ENCODE data around the gene ZCCHC24.

Gene ZCCHC24

DNA sequence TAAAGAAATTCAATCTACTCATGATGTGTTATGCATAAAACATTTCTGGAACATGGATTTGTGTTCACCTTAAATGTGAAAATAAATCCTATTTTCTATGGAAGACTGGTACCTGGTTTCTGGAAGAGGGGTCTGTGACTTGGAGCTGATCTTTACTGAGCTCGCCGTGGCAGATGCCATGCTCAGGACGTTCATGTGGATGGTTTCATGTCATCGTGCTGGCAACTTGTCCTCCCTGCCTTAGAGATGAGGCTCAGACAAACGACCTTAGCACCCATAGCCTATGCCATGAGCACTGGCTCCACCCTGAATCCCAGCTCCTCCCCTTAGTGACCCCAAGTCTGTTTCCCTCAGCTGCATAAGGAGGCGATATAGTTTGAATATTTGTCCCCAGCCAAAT, 90.8 kb downstream of the ZCCHC24 start:
- TF ChIP-seq, protein P1, sequence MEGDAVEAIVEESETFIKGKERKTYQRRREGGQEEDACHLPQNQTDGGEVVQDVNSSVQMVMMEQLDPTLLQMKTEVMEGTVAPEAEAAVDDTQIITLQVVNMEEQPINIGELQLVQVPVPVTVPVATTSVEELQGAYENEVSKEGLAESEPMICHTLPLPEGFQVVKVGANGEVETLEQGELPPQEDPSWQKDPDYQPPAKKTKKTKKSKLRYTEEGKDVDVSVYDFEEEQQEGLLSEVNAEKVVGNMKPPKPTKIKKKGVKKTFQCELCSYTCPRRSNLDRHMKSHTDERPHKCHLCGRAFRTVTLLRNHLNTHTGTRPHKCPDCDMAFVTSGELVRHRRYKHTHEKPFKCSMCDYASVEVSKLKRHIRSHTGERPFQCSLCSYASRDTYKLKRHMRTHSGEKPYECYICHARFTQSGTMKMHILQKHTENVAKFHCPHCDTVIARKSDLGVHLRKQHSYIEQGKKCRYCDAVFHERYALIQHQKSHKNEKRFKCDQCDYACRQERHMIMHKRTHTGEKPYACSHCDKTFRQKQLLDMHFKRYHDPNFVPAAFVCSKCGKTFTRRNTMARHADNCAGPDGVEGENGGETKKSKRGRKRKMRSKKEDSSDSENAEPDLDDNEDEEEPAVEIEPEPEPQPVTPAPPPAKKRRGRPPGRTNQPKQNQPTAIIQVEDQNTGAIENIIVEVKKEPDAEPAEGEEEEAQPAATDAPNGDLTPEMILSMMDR (IDR thresholded peaks at IDR 0.05; ENCODE audit: low read depth, low read length, missing control alignments) = no peak
- DNase-seq (ENCODE audit: low read depth) = no peak
- no peak overlapping the region for H3K4me3 ChIP-seq (ENCODE audit: low read depth, low read length)

DNA sequence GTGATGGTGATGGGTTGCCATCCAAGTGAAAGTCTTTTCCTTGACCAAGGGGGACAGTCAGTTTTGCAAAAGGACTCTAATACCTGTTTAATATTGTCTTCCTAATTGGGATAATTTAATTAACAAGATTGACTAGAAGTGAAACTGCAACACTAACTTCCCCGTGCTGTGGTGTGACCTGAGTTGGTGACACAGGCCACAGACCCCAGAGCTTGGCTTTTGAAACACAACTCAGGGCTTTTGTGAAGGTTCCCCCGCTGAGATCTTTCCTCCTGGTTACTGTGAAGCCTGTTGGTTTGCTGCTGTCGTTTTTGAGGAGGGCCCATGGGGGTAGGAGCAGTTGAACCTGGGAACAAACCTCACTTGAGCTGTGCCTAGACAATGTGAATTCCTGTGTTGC, 91.3 kb downstream of the ZCCHC24 start:
- TF ChIP-seq, protein P1 (IDR thresholded peaks at IDR 0.05; ENCODE audit: low read depth, low read length, missing control alignments) = no peak
- H3K4me3 ChIP-seq (ENCODE audit: low read depth, low read length) = no peak overlapping the region
- no peak for DNase-seq (ENCODE audit: low read depth)

DNA sequence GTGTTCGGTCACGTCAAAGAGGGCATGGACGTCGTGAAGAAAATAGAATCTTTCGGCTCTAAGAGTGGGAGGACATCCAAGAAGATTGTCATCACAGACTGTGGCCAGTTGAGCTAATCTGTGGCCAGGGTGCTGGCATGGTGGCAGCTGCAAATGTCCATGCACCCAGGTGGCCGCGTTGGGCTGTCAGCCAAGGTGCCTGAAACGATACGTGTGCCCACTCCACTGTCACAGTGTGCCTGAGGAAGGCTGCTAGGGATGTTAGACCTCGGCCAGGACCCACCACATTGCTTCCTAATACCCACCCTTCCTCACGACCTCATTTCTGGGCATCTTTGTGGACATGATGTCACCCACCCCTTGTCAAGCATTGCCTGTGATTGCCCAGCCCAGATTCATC, 91.7 kb downstream of the ZCCHC24 start:
- TF ChIP-seq, protein P1 (IDR thresholded peaks at IDR 0.05; ENCODE audit: low read depth, low read length, missing control alignments) = no peak
- H3K4me3 ChIP-seq (ENCODE audit: low read depth, low read length) = no peak overlapping the region
- DNase-seq (ENCODE audit: low read depth) = no peak

DNA sequence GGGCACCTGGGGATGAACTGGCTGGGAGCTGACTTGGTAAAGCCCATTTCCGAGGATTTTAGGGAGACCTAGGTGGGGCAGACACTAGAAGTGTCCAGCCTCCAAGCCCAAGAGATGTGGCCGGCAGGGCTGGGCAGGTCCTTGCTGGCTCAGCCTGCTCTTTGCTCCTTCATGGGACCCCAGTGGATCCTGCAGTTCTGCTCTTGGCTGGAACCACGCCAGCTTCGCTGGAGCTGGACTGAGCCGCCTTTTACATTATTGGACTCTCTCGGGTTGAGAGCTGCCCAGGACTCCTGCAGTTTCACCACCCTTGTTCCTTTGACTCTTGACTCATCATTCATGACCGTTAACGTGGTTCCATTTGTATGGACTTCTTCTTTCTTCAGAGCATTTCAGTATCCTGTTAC, 92.4 kb downstream of the ZCCHC24 start:
- no peak for DNase-seq (ENCODE audit: low read depth)
- TF ChIP-seq, protein P1 (IDR thresholded peaks at IDR 0.05; ENCODE audit: low read depth, low read length, missing control alignments) = no peak
- H3K4me3 ChIP-seq (ENCODE audit: low read depth, low read length) = no peak overlapping the region

DNA sequence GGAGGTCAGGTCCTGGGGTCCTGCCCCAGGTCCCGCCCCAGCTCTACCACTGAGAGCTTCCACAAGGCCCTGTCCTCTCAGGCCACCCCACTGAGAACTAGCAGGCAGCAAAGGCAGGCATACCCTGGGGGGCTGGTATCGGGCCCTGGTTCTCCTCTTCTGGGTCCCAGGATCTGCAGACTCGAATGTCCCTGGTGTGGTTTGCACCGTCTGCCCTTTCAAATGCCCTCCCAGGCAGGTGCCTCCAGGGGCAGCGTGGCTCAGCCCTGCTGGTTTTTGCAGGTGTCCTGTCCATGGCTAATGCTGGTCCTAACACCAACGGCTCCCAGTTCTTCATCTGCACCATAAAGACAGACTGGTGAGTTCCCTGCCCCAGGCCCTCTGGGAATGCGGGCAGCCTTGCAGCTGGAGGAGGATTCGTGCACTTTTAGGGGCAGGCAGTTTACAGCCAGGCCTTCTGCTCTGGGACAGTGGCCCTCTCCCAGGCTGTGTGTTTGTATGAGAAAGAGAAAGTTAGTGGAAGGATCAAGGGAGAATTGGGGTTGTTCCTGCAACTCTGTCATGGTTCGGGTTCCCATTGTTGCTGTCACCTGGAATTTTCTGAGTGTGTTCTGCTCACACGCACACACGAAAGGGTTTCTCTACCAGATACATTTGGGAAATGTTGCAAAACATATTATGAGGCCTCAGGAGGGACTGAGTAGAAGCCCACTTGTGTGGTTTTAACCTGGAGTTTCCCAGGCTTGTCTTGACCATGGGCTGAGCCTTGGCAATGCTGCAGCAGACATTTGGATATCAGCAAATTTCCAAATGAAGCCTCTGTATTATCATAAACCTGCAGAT, 93.2 kb downstream of the ZCCHC24 start:
- TF ChIP-seq, protein P1 (IDR thresholded peaks at IDR 0.05; ENCODE audit: low read depth, low read length, missing control alignments) = no peak
- DNase-seq (ENCODE audit: low read depth) = no peak
- H3K4me3 ChIP-seq (ENCODE audit: low read depth, low read length) = no peak overlapping the region

GRCh38 chr10:79351332-79351731, 94.1 kb downstream of the ZCCHC24 start:
- no peak for DNase-seq (ENCODE audit: low read depth)
- H3K4me3 ChIP-seq (ENCODE audit: low read depth, low read length) = no peak overlapping the region
- TF ChIP-seq, protein P1 (IDR thresholded peaks at IDR 0.05; ENCODE audit: low read depth, low read length, missing control alignments) = no peak
